ENCODE data around the gene PIK3R6.
"Not testable (repeated sequence)": the region's sequence is repeated elsewhere in the genome, so short reads cannot be mapped to it uniquely, and the experiment has no call there.

Gene PIK3R6

GRCh38 chr17:8893621-8894201 is 26.2 kb upstream of the PIK3R6 start:
- no peak for DNase-seq

- no peak for DNase-seq
Measured at GRCh38 chr17:8893059-8893458, 25.6 kb upstream of the PIK3R6 start.

GRCh38 chr17:8892338-8892690 is 24.8 kb upstream of the PIK3R6 start:
- no peak for DNase-seq

GRCh38 chr17:8890671-8891070 is 23.2 kb upstream of the PIK3R6 start:
- no peak for DNase-seq

GRCh38 chr17:8889458-8890210 is 22.2 kb upstream of the PIK3R6 start:
- no peak for DNase-seq

GRCh38 chr17:8888704-8889302 is 21.3 kb upstream of the PIK3R6 start:
- DNase-seq, result no peak

- DNase-seq, result no peak
Measured at GRCh38 chr17:8887834-8888703, 20.6 kb upstream of the PIK3R6 start.

GRCh38 chr17:8887301-8887700 is 19.8 kb upstream of the PIK3R6 start:
- no peak for DNase-seq

GRCh38 chr17:8885967-8886684 is 18.7 kb upstream of the PIK3R6 start:
- DNase-seq, result no peak

GRCh38 chr17:8885163-8885966 is 17.9 kb upstream of the PIK3R6 start:
- DNase-seq, result not testable (repeated sequence)

- DNase-seq, result no peak
Measured at GRCh38 chr17:8884336-8884990, 17.0 kb upstream of the PIK3R6 start.

- no peak for DNase-seq
Measured at GRCh38 chr17:8883353-8883752, 15.9 kb upstream of the PIK3R6 start.

GRCh38 chr17:8881606-8882005 is 14.1 kb upstream of the PIK3R6 start:
- no peak for DNase-seq

- no peak for DNase-seq
Measured at GRCh38 chr17:8880466-8880865, 13.0 kb upstream of the PIK3R6 start.

- no peak for DNase-seq
Measured at GRCh38 chr17:8879410-8879809, 11.9 kb upstream of the PIK3R6 start.

GRCh38 chr17:8877984-8878383 is 10.5 kb upstream of the PIK3R6 start:
- DNase-seq, result no peak

GRCh38 chr17:8875957-8876356 is 8.5 kb upstream of the PIK3R6 start:
- DNase-seq, result no peak

GRCh38 chr17:8875436-8875835 is 8.0 kb upstream of the PIK3R6 start:
- no peak for DNase-seq

GRCh38 chr17:8873801-8874715 is 6.6 kb upstream of the PIK3R6 start:
- no peak for DNase-seq
